Measurements from ENCODE around the gene OR51M1.

The OR51M1 gene

GRCh38 chr11:5366856-5367255 is 16.8 kb upstream of the OR51M1 start:
- TF ChIP-seq FOXK2 (IDR thresholded peaks at IDR 0.05) (no peak), TARDBP (IDR thresholded peaks at IDR 0.05) (no peak), LEF1 (IDR thresholded peaks at IDR 0.05; ENCODE audit: borderline replicate concordance) (no peak), ZNF384 (IDR thresholded peaks at IDR 0.05) (no peak), CTBP1 (IDR thresholded peaks at IDR 0.05; ENCODE audit: borderline replicate concordance) (no peak), L3MBTL2 (conservative IDR thresholded peaks at IDR 0.05) (no peak), FOXA1 (IDR thresholded peaks at IDR 0.05) (no peak), SUZ12 (IDR thresholded peaks at IDR 0.05) (no peak), ARNT (IDR thresholded peaks at IDR 0.05) (no peak), HDGF (IDR thresholded peaks at IDR 0.05; ENCODE audit: borderline replicate concordance) (no peak)
- POLR2A ChIA-PET = no interaction called here
- CTCF ChIA-PET = no interaction called here
- no peak for DNase-seq (ENCODE audit: extremely low spot score)

- TF ChIP-seq SP1 (IDR thresholded peaks at IDR 0.05) (no peak), FOXA1 (IDR thresholded peaks at IDR 0.05) (no peak), HDGF (IDR thresholded peaks at IDR 0.05; ENCODE audit: borderline replicate concordance) (no peak), ELF4 (IDR thresholded peaks at IDR 0.05) (no peak), ZNF384 (IDR thresholded peaks at IDR 0.05) (no peak), TARDBP (IDR thresholded peaks at IDR 0.05) (no peak), ARNT (IDR thresholded peaks at IDR 0.05) (no peak), FOXK2 (IDR thresholded peaks at IDR 0.05) (no peak), LEF1 (IDR thresholded peaks at IDR 0.05; ENCODE audit: borderline replicate concordance) (no peak), CTBP1 (IDR thresholded peaks at IDR 0.05; ENCODE audit: borderline replicate concordance) (no peak), SUZ12 (IDR thresholded peaks at IDR 0.05) (no peak), NFRKB (IDR thresholded peaks at IDR 0.05) (no peak), L3MBTL2 (conservative IDR thresholded peaks at IDR 0.05) (no peak), BHLHE40 (IDR thresholded peaks at IDR 0.05; ENCODE audit: borderline replicate concordance) (no peak)
- TF ChIP-seq, protein P1, sequence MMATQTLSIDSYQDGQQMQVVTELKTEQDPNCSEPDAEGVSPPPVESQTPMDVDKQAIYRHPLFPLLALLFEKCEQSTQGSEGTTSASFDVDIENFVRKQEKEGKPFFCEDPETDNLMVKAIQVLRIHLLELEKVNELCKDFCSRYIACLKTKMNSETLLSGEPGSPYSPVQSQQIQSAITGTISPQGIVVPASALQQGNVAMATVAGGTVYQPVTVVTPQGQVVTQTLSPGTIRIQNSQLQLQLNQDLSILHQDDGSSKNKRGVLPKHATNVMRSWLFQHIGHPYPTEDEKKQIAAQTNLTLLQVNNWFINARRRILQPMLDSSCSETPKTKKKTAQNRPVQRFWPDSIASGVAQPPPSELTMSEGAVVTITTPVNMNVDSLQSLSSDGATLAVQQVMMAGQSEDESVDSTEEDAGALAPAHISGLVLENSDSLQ (IDR thresholded peaks at IDR 0.05) = no peak
- DNase-seq (ENCODE audit: extremely low spot score) = no peak
- CTCF ChIA-PET = no interaction called here
- POLR2A ChIA-PET = no interaction called here
Observed at GRCh38 chr11:5367448-5368074, 16.1 kb upstream of the OR51M1 start.

GRCh38 chr11:5368502-5369043 is 15.0 kb upstream of the OR51M1 start:
- ChIA-PET CTCF (no interaction called here), POLR2A (no interaction called here)
- TF ChIP-seq, protein P1 (IDR thresholded peaks at IDR 0.05) = no peak
- TF ChIP-seq ELF4 (IDR thresholded peaks at IDR 0.05) (no peak), BHLHE40 (IDR thresholded peaks at IDR 0.05; ENCODE audit: borderline replicate concordance) (no peak), TARDBP (IDR thresholded peaks at IDR 0.05) (no peak), FOXA1 (IDR thresholded peaks at IDR 0.05) (no peak), L3MBTL2 (conservative IDR thresholded peaks at IDR 0.05) (no peak), SP1 (IDR thresholded peaks at IDR 0.05) (no peak), ZNF384 (IDR thresholded peaks at IDR 0.05) (no peak), HDGF (IDR thresholded peaks at IDR 0.05; ENCODE audit: borderline replicate concordance) (no peak), FOXM1 (IDR thresholded peaks at IDR 0.05; ENCODE audit: borderline replicate concordance) (no peak), NFRKB (IDR thresholded peaks at IDR 0.05) (no peak), LEF1 (IDR thresholded peaks at IDR 0.05; ENCODE audit: borderline replicate concordance) (no peak), FOXK2 (IDR thresholded peaks at IDR 0.05) (no peak), ARNT (IDR thresholded peaks at IDR 0.05) (no peak), CTBP1 (IDR thresholded peaks at IDR 0.05; ENCODE audit: borderline replicate concordance) (no peak), SUZ12 (IDR thresholded peaks at IDR 0.05) (no peak)
- DNase-seq (ENCODE audit: extremely low spot score) = no peak

GRCh38 chr11:5369789-5370188 is 13.8 kb upstream of the OR51M1 start:
- CTCF ChIA-PET = no interaction called here
- DNase-seq (ENCODE audit: extremely low spot score) = no peak
- TF ChIP-seq ZNF384 (IDR thresholded peaks at IDR 0.05) = no peak
- TF ChIP-seq FOXA1 (IDR thresholded peaks at IDR 0.05) = no peak
- no peak for TF ChIP-seq CTBP1 (IDR thresholded peaks at IDR 0.05; ENCODE audit: borderline replicate concordance)

GRCh38 chr11:5380740-5381342 is 2.8 kb upstream of the OR51M1 start:
- DNase-seq (ENCODE audit: extremely low spot score) = peak; percentile 60
- ChIA-PET POLR2A (no interaction called here), CTCF (interaction anchor here (0.6 kb wide), 1 partner anchor 204 kb away, joined by 7 read pairs; no protein-coding TSS in a partner anchor)
- TF ChIP-seq ELF4 (IDR thresholded peaks at IDR 0.05) (no peak), SP1 (IDR thresholded peaks at IDR 0.05) (no peak), CTBP1 (IDR thresholded peaks at IDR 0.05; ENCODE audit: borderline replicate concordance) (no peak), FOXM1 (IDR thresholded peaks at IDR 0.05; ENCODE audit: borderline replicate concordance) (no peak), FOXK2 (IDR thresholded peaks at IDR 0.05) (no peak), ARNT (IDR thresholded peaks at IDR 0.05) (no peak), ZNF384 (IDR thresholded peaks at IDR 0.05) (no peak), NFRKB (IDR thresholded peaks at IDR 0.05) (no peak), HDGF (IDR thresholded peaks at IDR 0.05; ENCODE audit: borderline replicate concordance) (no peak), TARDBP (IDR thresholded peaks at IDR 0.05) (no peak), FOXA1 (IDR thresholded peaks at IDR 0.05) (no peak), LEF1 (IDR thresholded peaks at IDR 0.05; ENCODE audit: borderline replicate concordance) (no peak), SUZ12 (IDR thresholded peaks at IDR 0.05) (no peak), L3MBTL2 (conservative IDR thresholded peaks at IDR 0.05) (no peak), BHLHE40 (IDR thresholded peaks at IDR 0.05; ENCODE audit: borderline replicate concordance) (no peak)
- TF ChIP-seq, protein P1 (IDR thresholded peaks at IDR 0.05) = no peak

More at GRCh38 chr11:5369789-5370188, 13.8 kb upstream of the OR51M1 start:
- POLR2A ChIA-PET = no interaction called here
